CD1c-positive myeloid dendritic cell (primary cell): ENCODE measurements around the gene GRIA2.
A peak's percentile ranks its signal among the peaks of the same experiment; 100 is the strongest.
"Not testable (repeated sequence)": the region's sequence is repeated elsewhere in the genome, so short reads cannot be mapped to it uniquely, and the experiment has no call there.

ENCODE experiments used
- DNase-seq: peaks from one replicate; pipeline ENCODE4 v3.0.0-alpha.2; 2016; ENCODE audit errors: extremely low spot score

GRIA2 gene

DNA sequence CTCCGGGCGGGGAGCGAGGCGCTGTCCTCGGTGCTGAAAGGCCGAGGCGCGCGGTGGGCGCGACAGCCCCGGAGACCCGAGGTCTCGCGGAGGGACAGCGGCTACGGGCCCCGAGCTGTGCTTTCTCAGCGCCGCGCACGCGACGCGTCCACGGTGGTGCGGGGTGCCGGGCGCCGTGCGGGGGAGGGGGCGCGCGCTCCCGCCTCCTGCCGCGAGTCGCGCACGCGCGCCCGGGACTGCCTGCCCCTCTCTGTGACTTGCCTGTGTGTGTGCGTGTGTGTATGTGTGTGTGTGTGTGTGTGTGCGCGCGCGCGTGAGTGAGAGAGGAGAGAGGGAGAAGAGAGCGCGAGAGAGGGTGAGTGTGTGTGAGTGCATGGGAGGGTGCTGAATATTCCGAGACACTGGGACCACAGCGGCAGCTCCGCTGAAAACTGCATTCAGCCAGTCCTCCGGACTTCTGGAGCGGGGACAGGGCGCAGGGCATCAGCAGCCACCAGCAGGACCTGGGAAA lies at the start of gene GRIA2:
GRIA2 (plus strand) TSS at position 358 of the 511 bp plus-strand sequence. CDS start 315 bp downstream, outside the sequence.
- DNase-seq: peak; percentile 39

GRCh38 chr4:157172011-157172410 lies 48.5 kb upstream of the GRIA2 start:
- DNase-seq: no peak

DNA sequence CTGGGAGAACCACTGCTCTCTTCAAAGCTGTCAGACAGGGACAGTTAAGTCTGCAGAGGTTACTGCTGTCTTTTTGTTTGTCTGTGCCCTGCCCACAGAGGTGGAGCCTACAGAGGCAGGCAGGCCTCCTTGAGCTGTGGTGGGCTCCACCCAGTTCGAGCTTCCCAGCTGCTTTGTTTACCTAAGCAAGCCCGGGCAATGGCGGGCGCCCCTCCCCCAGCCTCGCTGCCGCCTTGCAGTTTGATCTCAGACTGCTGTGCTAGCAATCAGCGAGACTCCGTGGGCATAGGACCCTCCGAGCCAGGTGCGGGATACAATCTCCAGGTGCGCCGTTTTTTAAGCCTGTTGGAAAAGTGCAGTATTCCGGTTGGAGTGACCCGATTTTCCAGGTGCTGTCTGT lies 40.3 kb upstream of the GRIA2 start:
- DNase-seq: not testable (repeated sequence)

GRCh38 chr4:157184300-157184699 lies 36.2 kb upstream of the GRIA2 start:
- no peak for DNase-seq

- DNase-seq: no peak
Measured at GRCh38 chr4:157185363-157185762, 35.2 kb upstream of the GRIA2 start.

DNA sequence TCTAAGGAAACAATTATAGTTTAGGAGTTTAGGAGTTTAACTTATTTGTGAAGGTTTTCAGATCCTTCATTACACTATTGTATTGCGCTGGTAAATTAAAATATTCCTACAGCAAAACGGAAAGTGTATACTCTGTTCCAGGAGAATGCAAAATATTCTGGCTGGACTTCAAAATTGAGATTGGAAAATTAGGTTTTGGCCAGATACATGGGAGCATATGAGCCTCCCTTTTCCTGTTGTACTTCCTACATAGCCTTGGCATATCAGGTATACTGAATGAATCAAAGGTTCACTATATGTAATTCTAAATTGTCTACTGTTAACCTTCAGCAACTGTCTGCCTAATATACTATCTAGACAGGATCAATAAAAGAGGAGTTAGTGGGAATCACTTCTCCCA lies 25.2 kb upstream of the GRIA2 start:
- no peak for DNase-seq

DNA sequence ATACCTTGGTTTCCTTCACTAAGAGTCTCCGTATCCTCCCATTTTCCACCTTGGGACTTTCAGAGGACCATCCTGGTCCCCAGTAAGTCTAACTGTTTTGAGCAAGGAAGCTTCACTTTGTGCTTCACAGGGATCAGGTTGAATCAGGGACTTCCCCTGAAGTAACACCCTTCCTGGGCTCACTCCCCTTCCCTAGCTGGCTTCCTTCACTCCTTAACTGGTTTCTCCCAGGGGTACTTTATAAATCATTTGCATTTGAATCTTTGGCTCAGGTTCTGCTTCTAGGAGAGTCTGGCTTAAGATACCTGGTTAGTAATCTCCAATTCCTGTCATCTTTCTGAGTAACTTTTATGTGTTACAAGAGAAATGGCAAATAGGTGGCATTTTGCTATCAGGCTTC lies 24.5 kb upstream of the GRIA2 start:
- DNase-seq: no peak

DNA sequence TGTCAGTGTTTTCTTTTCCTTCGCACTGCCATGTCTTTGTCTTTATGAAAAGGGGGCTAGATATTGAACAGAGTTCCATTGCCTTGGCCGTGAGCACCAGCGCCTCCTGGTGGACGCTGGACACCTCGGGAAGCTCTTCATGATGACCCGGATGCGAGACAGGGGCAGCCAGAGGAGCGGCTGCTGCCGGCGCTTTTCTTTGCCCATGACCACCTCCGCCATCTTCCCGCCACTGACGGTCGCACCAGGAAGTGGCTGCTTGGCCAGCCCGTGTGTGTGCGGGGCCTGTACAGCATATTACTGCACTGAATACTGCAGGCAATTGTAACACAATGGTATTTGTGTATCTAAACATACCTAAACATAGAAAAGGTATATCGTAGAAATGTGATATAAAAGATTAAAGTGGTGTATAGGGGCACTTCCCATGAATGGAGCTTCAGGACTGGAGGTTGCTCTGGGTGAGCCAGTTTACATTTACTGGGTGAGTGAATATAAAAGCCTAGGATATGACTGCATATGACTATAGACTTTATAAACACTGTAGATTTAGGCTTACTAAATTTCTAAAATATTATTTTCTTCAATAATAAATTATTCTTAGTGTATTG lies 15.8 kb upstream of the GRIA2 start:
- DNase-seq: peak; percentile 47

DNA sequence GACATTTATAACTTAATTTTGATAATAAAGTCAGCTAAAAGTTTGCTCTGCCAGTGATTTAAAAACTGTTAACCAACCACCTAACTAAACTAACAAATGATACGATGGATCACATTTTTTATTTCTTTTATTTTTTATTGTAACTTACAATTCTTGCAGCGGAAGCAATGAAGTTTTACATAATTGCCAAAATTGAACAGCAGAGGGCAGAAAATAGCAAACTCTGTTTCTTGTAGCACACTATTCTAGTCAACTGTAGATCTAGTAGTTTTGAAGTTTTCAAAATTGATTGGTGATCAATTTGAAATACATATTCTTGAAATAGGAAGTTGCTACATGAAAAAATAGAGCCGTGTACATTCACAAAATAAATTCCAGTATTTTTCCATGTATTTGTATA lies 2.8 kb upstream of the GRIA2 start:
- peak; percentile 26 for DNase-seq

GRCh38 chr4:157219711-157220370 lies 687 bp upstream of the GRIA2 start:
- no peak for DNase-seq

DNA sequence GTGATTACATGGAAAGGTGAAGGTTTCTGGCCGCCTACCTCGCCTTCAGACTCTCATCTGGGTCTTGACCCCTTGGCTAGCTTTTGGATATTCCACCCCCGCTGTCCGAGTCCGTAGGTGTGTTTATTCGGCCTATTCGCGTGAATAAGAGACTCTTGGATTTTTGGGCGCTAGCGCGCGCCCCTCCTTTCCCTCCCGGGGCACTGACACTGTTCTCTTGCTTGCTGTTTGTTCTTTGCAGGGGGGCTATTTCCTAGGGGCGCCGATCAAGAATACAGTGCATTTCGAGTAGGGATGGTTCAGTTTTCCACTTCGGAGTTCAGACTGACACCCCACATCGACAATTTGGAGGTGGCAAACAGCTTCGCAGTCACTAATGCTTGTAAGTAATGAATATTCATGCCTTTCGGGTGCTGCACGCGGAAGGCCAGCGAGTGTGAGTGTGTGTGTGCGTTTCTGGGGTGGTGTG lies 932 bp downstream of the GRIA2 start:
- no peak for DNase-seq

DNA sequence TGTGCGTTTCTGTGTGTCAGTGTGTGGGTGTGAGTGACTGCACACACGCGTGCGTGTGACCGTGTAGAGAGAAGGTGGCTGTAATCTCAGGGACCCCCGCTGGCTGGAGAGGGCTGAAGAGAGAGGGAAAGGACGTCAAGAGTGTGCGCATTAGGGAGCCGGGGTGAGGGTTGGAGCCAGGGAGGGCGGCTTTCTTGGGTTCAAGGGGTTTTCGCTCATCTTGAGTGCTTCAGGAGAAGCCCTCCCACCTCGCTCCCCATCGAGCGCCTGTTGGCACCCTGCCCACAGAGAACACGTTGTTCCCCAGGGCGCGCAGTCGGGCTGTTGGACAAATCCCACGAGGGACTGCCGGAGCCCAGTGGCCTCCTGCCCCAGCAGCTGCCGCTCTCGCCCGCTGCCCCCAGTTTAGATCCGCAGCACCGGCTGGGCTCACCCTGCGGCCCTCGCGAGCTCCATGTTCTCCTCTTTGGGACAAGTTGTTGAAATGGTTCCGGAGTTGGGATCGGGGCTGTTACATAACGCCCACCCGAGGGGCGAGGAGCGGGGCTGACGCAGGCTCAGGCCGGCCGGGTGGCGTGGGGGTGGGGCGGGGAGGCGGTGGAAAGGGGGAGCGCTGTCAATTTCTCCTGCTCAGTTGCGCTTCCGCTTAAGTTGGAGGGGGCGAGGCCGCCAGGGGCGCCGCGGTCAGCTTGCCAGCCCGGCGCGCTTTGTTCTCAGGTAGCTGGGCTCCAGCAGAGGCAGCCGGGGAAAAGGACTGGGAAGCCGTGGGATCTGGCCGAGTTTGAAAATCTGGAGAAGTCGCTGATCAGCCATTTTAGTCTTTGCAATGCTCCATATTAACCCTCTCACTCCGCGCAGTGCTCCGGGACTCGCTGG lies 1.6 kb downstream of the GRIA2 start:
- DNase-seq: no peak

- no peak for DNase-seq
Measured at GRCh38 chr4:157222771-157223160, 2.2 kb downstream of the GRIA2 start.

DNA sequence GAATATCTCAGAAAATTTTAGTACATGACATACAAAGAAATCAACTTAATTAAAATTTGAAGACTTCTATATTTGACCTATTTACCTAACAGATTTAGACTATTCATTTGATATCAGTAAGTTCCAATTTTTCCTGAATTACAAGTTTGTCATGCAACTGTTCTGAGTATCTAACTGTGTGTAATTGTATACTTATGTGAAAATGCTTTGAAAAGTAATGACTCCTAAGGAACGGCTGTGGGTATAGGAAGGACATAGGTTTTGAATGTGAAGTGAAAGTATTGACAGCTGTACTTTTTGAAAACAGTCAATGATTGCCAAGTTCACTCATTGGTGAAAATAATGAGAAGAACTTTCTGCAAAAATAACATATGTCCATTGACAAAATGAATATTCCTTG lies 2.9 kb downstream of the GRIA2 start:
- DNase-seq: no peak

GRCh38 chr4:157225096-157225495 lies 4.6 kb downstream of the GRIA2 start:
- DNase-seq: no peak

- DNase-seq: no peak
Measured at GRCh38 chr4:157226035-157226434, 5.5 kb downstream of the GRIA2 start.

- no peak for DNase-seq
Measured at GRCh38 chr4:157226601-157227000, 6.1 kb downstream of the GRIA2 start.

DNA sequence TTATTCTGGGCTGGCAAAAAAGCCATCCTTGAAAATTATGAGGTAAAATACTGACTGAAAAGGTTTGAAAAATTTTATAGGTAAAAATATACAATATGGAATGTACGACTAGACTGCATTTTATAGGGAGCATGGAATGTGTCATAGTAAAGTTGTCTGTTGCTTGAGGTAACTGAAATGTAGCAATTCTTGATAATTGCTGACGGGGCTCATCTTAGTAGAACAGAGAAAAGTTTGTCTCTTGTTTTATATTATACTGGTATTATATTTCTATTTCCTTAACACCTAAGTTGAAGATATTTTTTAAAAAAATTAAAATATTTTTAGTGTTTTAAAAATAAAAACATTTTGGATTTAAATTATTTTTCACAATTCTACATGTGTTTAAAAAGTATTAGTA lies 11.0 kb downstream of the GRIA2 start:
- no peak for DNase-seq

GRCh38 chr4:157242871-157243270 lies 22.3 kb downstream of the GRIA2 start:
- no peak for DNase-seq

DNA sequence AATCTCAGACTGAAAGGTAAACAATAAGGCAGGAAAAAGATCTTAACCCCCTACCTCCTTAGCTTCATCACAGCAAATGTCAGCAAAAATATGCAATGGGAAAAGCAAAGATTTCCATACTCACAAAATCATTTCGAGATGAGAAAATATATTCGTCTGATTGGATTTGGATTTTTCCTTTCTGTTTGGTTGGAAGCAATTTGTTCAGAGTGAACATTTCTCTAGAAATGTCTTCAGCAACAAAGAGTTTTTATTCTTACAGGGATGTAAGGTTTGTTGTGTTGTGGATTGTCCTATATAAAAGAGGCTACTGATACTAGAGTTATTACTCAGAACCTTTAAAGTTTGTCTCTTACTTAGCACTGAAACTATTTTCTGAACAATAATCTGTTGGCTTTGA lies 23.8 kb downstream of the GRIA2 start:
- no peak for DNase-seq

GRCh38 chr4:157245351-157245750 lies 24.8 kb downstream of the GRIA2 start:
- DNase-seq: no peak

DNA sequence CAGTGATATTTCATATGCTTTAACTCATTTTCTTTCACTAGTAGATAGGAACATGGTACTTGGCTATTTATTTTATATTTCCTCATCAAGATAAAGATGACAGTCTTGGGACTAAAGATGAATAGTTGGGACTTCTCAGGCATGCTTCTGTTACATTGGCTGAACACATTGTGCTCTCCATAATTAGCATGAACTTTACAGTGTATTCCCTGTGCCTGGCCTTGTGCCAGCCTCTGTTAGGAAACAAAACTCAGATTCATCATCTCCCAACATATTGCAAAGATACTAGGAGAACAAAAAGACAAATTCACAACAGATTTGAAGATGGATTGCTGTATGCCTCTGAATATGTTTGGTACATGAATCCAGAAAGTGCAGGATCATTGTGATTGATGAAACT lies 26.4 kb downstream of the GRIA2 start:
- DNase-seq: no peak
